Endothelial cell of umbilical vein (primary cell): ENCODE data around the gene KRTAP10-6. TPM values are rescaled to one million over a fixed set of nuclear protein-coding genes. Genes with fewer than 3 reads are reported as not detected.

Experiments
- BruUV-seq: library from RNA; stranded (reverse); fragments of 400-500 nt; replicated peaks from 2 replicates; lab custom pipeline; 2021; lab: Mats Ljungman, UMichigan
- CTCF ChIA-PET: fragments of 300-600, 350-600 bp; sonication (Branson Sonifier 250); formaldehyde crosslinking; loops from one replicate; lab custom pipeline; 2021; ENCODE audit warnings: antibody characterized with exemption, inconsistent platforms; lab: Charles Lee
- POLR2A ChIA-PET: fragments of 300-600, 350-600 bp; sonication (Branson Sonifier 250); formaldehyde crosslinking; loops from one replicate; lab custom pipeline; 2021; ENCODE audit warnings: antibody characterized with exemption, inconsistent platforms; lab: Charles Lee
- DNase-seq: peaks from one replicate; pipeline ENCODE4 v3.0.0-alpha.2; 2011; ENCODE audit warnings: low read depth, low spot score
- FAIRE-seq: peaks from 2 replicates; lab custom pipeline; 2011; peaks lifted over from hg19 to GRCh38; lab: Jason Lieb, UNC
- H2AFZ ChIP-seq: 2 replicates; pipeline ENCODE4 v1.6.0; 2012; ENCODE audit warnings: low read depth, low read length, control low read depth, inconsistent platforms
- H3K27ac ChIP-seq: 2 replicates; pipeline ENCODE4 v1.5.1; 2011; ENCODE audit warnings: low read depth, mild to moderate bottlenecking, control low read depth, low read length, moderate library complexity; ENCODE audit not compliant: insufficient read depth
- H3K27me3 ChIP-seq, 2 experiments: 2 replicates each; pipeline versions ENCODE4 v1.6.0 to v1.6.1; 2011; ENCODE audit warnings: low read length in 2 of 2, mixed read lengths in 1 of 2; ENCODE audit not compliant: control insufficient read depth in 2 of 2, insufficient read depth in 2 of 2
- H3K36me3 ChIP-seq, 2 experiments: 2 replicates in 1 of 2; 3 replicates in 1 of 2; pipeline ENCODE4 v1.5.1; 2011; ENCODE audit warnings: low read length in 2 of 2, mild to moderate bottlenecking in 1 of 2, moderate library complexity in 1 of 2; ENCODE audit not compliant: control insufficient read depth in 2 of 2, insufficient read depth in 2 of 2; ENCODE audit errors: extremely low read depth in 1 of 2
- H3K4me1 ChIP-seq: 3 replicates; pipeline ENCODE4 v1.5.1; 2011; ENCODE audit warnings: mild to moderate bottlenecking, low read length; ENCODE audit not compliant: control insufficient read depth, insufficient read depth; ENCODE audit errors: extremely low read depth
- H3K4me2 ChIP-seq: 2 replicates; pipeline ENCODE4 v1.6.1; 2011; ENCODE audit warnings: low read length, control low read depth, mixed read lengths; ENCODE audit not compliant: insufficient read depth
- H3K4me3 ChIP-seq, 3 experiments: fragments of 200-600 bp in 1 of 3; sonication (generic), shearing (Covaris generic) in 1 of 3; replicated peaks in 1 of 3; 2 replicates each; pipeline ENCODE4 v1.5.1; 2011 to 2016; ENCODE audit warnings: control low read depth in 3 of 3, low read length in 3 of 3, mild to moderate bottlenecking in 2 of 3, inconsistent platforms in 1 of 3, low read depth in 1 of 3, moderate library complexity in 1 of 3; ENCODE audit not compliant: insufficient read depth in 1 of 3
- H3K79me2 ChIP-seq: 2 replicates; pipeline ENCODE4 v1.6.0; 2012; ENCODE audit warnings: low read length, inconsistent platforms; ENCODE audit not compliant: control insufficient read depth, insufficient read depth
- H3K9ac ChIP-seq: replicated peaks from 2 replicates; pipeline ENCODE3; 2011; ENCODE audit warnings: low read length, control low read depth; ENCODE audit not compliant: insufficient read depth; ENCODE audit errors: extremely low read depth
- H3K9me1 ChIP-seq: replicated peaks from 3 replicates; pipeline ENCODE4 v1.6.0; 2011; ENCODE audit warnings: mild to moderate bottlenecking, low read length; ENCODE audit not compliant: control insufficient read depth, insufficient read depth; ENCODE audit errors: extremely low read depth
- H3K9me3 ChIP-seq: replicated peaks from 2 replicates; pipeline ENCODE4 v1.5.1; 2012; ENCODE audit warnings: low read length, inconsistent platforms; ENCODE audit not compliant: control insufficient read depth, insufficient read depth
- H4K20me1 ChIP-seq: replicated peaks from 2 replicates; pipeline ENCODE3; 2011; ENCODE audit warnings: mild to moderate bottlenecking, low read length; ENCODE audit not compliant: control insufficient read depth, insufficient read depth; ENCODE audit errors: extremely low read depth
- CTCF ChIP-seq, 2 donors: IDR thresholded peaks; 1 replicate in 1 of 2; 2 replicates in 1 of 2; pipeline ENCODE4 v1.5.1; 2011; ENCODE audit warnings: low read length in 2 of 2, mild to moderate bottlenecking in 2 of 2, moderate library complexity in 2 of 2, control low read depth in 1 of 2, inconsistent platforms in 1 of 2, low read depth in 1 of 2; ENCODE audit not compliant: insufficient read depth in 1 of 2; ENCODE audit errors: extremely low read depth in 1 of 2
- EZH2 ChIP-seq: IDR thresholded peaks from 2 replicates; pipeline ENCODE4 v1.6.1; 2012; ENCODE audit warnings: borderline replicate concordance, low read depth, mild to moderate bottlenecking, moderate library complexity, low read length, inconsistent platforms; ENCODE audit not compliant: severe bottlenecking
- FOS ChIP-seq: IDR thresholded peaks from 2 replicates; pipeline ENCODE4 v1.6.1; 2011; ENCODE audit warnings: mild to moderate bottlenecking, low read length, moderate library complexity, borderline replicate concordance; ENCODE audit not compliant: insufficient read depth
- GATA2 ChIP-seq: IDR thresholded peaks from 2 replicates; pipeline ENCODE4 v1.7.0; 2011; ENCODE audit warnings: low read depth, mild to moderate bottlenecking, moderate library complexity, mixed read lengths, low read length; ENCODE audit not compliant: insufficient read length, insufficient read depth
- JUN ChIP-seq: IDR thresholded peaks from 2 replicates; pipeline ENCODE4 v1.6.1; 2011; ENCODE audit warnings: borderline replicate concordance, low read depth; ENCODE audit not compliant: insufficient read length, insufficient read depth
- MYC ChIP-seq: IDR thresholded peaks from one replicate; pipeline ENCODE4 v1.6.1; 2011; ENCODE audit warnings: mild to moderate bottlenecking, low read depth, low read length
- POLR2A ChIP-seq: IDR thresholded peaks from 2 replicates; pipeline ENCODE4 v1.6.1; 2012; ENCODE audit warnings: low read depth, mild to moderate bottlenecking, control low read depth, low read length
- POLR2AphosphoS5 ChIP-seq: IDR thresholded peaks from 2 replicates; pipeline ENCODE4 v1.6.1; 2012; ENCODE audit warnings: low read depth, mild to moderate bottlenecking, control low read depth, low read length, moderate library complexity; ENCODE audit not compliant: insufficient read depth
- dilution Hi-C: fragments of 300-500 bp; cut with MboI; formaldehyde crosslinking; loops from one replicate; pipeline ENCODE4 v1.15.0; 2019; ENCODE audit warnings: low sequenced_read_pairs; ENCODE audit not compliant: extremely low pct_ligation_motif_present
- intact Hi-C: fragments of 100-400 bp; cut with micrococcal nuclease; formaldehyde crosslinking; loops from one replicate; pipeline ENCODE4 v1.10.0; 2022
- polyA plus RNA-seq, 4 experiments: library from polyadenylated mRNA; depleted of rRNA in 3 of 4; stranded (reverse) in 3 of 4; unstranded in 1 of 4; fragments of >200 nt; gene quantifications; 2 replicates each; pipeline versions ENCODE4 v1.2.1 to v1.2.3, GENCODE V29; 2011 to 2012; ENCODE audit warnings: missing spikeins in 1 of 4
- total RNA-seq: library from RNA; stranded (reverse); gene quantifications from 2 replicates; pipeline ENCODE4 v1.2.3, GENCODE V29; 2021
- TF ChIP-seq, protein P1 (sequence below): IDR thresholded peaks from 2 replicates; pipeline ENCODE4 v1.6.1; 2011; ENCODE audit not compliant: insufficient read depth, insufficient read length

The KRTAP10-6 gene
- total and polyA plus RNA-seq, 2 donors (not counting 3 experiments of a cell fraction or from before 2014, with no cell fraction given), result not detected

- BruUV-seq, result no TSS peak
- no peak for FAIRE-seq
- H3K4me2 ChIP-seq, result no peak overlapping the region
Observed at GRCh38 chr21:44632067-44632466, 39.8 kb upstream of the KRTAP10-6 start.

More at GRCh38 chr21:44632067-44632466, 39.8 kb upstream of the KRTAP10-6 start:
- POLR2A ChIA-PET, result no interaction called here
- dilution Hi-C loops (no loop called here), intact Hi-C loops (no loop called here)
- CTCF ChIA-PET, result no interaction called here
- H3K4me3 ChIP-seq, result no peak overlapping the region
- no peak overlapping the region for H3K27ac ChIP-seq
- no peak overlapping the region for H2AFZ ChIP-seq
- TF ChIP-seq JUN, result no peak
- TF ChIP-seq MYC, result no peak
- TF ChIP-seq POLR2AphosphoS5, result no peak
- TF ChIP-seq FOS, result no peak
- no peak for TF ChIP-seq CTCF (IDR thresholded peaks at IDR 0.05; ENCODE audit: extremely low read depth in 1 of 2, insufficient read depth in 1 of 2, low read depth in 1 of 2, low read length in 2 of 2)
- TF ChIP-seq GATA2, result no peak
- no peak for TF ChIP-seq EZH2
- TF ChIP-seq POLR2A, result no peak
- TF ChIP-seq, protein P1, sequence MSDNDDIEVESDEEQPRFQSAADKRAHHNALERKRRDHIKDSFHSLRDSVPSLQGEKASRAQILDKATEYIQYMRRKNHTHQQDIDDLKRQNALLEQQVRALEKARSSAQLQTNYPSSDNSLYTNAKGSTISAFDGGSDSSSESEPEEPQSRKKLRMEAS, result no peak
- DNase-seq, result no peak
- H3K79me2 ChIP-seq, result no peaks in the 10 kb centered on the region
- no peaks in the 10 kb centered on the region for H3K4me1 ChIP-seq
- H4K20me1 ChIP-seq, result no peaks in the 10 kb centered on the region
- no peaks in the 10 kb centered on the region for H3K36me3 ChIP-seq
- H3K9me1 ChIP-seq, result no peaks in the 10 kb centered on the region
- no peaks in the 10 kb centered on the region for H3K27me3 ChIP-seq
- H3K9ac ChIP-seq, result no peak overlapping the region
- H3K9me3 ChIP-seq, result no peaks in the 10 kb centered on the region
